Muscle of back (tissue), 13 donors: ENCODE data around the gene CAPS2. TPM values are rescaled to one million over a fixed set of nuclear protein-coding genes. Genes with fewer than 3 reads are reported as not detected.
"Not testable (repeated sequence)": the region's sequence is repeated elsewhere in the genome, so short reads cannot be mapped to it uniquely, and the experiment has no call there.

Experiments
- DNase-seq, 3 donors: peaks; one replicate each; pipeline versions ENCODE4 v3.0.0 to v3.0.0-alpha.2; 2013
- long read RNA-seq, 9 donors: transcript quantifications; one replicate each; lab custom pipeline, GENCODE V29; 2026
- polyA plus RNA-seq, 10 donors: library from polyadenylated mRNA; unstranded; fragments of 120-200 nt; gene quantifications; one replicate each; pipeline ENCODE4 v1.2.1, GENCODE V29; 2013; ENCODE audit not compliant: insufficient read length in 10 of 10

The CAPS2 gene
- 1 to 10 TPM; 1.7 to 4.7 (median 2.3) TPM for polyA plus RNA-seq
- long read RNA-seq, donor 1 = 0 reads
- long read RNA-seq, donor 2 = 0 reads
- long read RNA-seq, donor 3 = 0 reads
- long read RNA-seq, donor 4 = 0 reads
- long read RNA-seq, donor 5 = 0 reads
- long read RNA-seq, donor 6 = 0 reads
- long read RNA-seq, donor 7 = 0 reads
- long read RNA-seq, donor 8 = 0 reads
- long read RNA-seq, donor 9 = 0 reads

GRCh38 chr12:75329918-75330826 lies at the start of gene CAPS2:
Gene CAPS2, minus strand, starts transcription at chr12:75330324. Its CDS starts 3,826 bp downstream, at chr12:75326498.
- DNase-seq = peak; percentile 73 to 94 (median 83)

GRCh38 chr12:75378354-75378753 lies 48.2 kb upstream of the CAPS2 start:
- DNase-seq = no peak

- no peak for DNase-seq
Measured at GRCh38 chr12:75374971-75375370, 44.8 kb upstream of the CAPS2 start.

GRCh38 chr12:75366629-75367028 lies 36.5 kb upstream of the CAPS2 start:
- DNase-seq = no peak

GRCh38 chr12:75364919-75365318 lies 34.8 kb upstream of the CAPS2 start:
- DNase-seq = no peak

GRCh38 chr12:75361408-75361807 lies 31.3 kb upstream of the CAPS2 start:
- DNase-seq = no peak

- DNase-seq = no peak
Measured at GRCh38 chr12:75360920-75361319, 30.8 kb upstream of the CAPS2 start.

- DNase-seq = no peak
Measured at GRCh38 chr12:75354011-75354410, 23.9 kb upstream of the CAPS2 start.

- DNase-seq = no peak
Measured at GRCh38 chr12:75350413-75350812, 20.3 kb upstream of the CAPS2 start.

GRCh38 chr12:75349946-75350345 lies 19.8 kb upstream of the CAPS2 start:
- no peak for DNase-seq

- DNase-seq = not testable (repeated sequence)
Measured at GRCh38 chr12:75346215-75346614, 16.1 kb upstream of the CAPS2 start.

GRCh38 chr12:75345531-75345930 lies 15.4 kb upstream of the CAPS2 start:
- DNase-seq = no peak

- no peak for DNase-seq
Measured at GRCh38 chr12:75341873-75342272, 11.7 kb upstream of the CAPS2 start.

- DNase-seq = no peak
Measured at GRCh38 chr12:75337905-75338304, 7.8 kb upstream of the CAPS2 start.

GRCh38 chr12:75334384-75335030 lies 4.4 kb upstream of the CAPS2 start, which contains the start of gene GLIPR1L1:
Gene GLIPR1L1, plus strand, starts transcription at chr12:75334670. Its CDS starts 59 bp downstream, at chr12:75334729.
- DNase-seq = peak; percentile 86 to 92 (median 88)

- no peak for DNase-seq
Measured at GRCh38 chr12:75327642-75328041, 2.5 kb downstream of the CAPS2 start.

GRCh38 chr12:75323663-75324062 lies 6.5 kb downstream of the CAPS2 start:
- DNase-seq = no peak

- DNase-seq = peak in 1 of 3 donors; percentile 3
Measured at GRCh38 chr12:75322464-75322863, 7.7 kb downstream of the CAPS2 start.

- DNase-seq = no peak
Measured at GRCh38 chr12:75317784-75318183, 12.3 kb downstream of the CAPS2 start.

GRCh38 chr12:75315518-75315917 lies 14.6 kb downstream of the CAPS2 start:
- DNase-seq = peak in 1 of 3 donors; percentile 18

- DNase-seq = no peak
Measured at GRCh38 chr12:75311369-75311768, 18.8 kb downstream of the CAPS2 start.

- no peak for DNase-seq
Measured at GRCh38 chr12:75308279-75308678, 21.8 kb downstream of the CAPS2 start.
